Measurements from ENCODE around the gene NECTIN3.

The NECTIN3 gene

GRCh38 chr3:111152496-111152895, 80.9 kb downstream of the NECTIN3 start:
- Histone ChIP-seq H3K9me3 (ENCODE audit: severe bottlenecking) (no peaks in the 10 kb centered on the region), H3K4me3 (ENCODE audit: severe bottlenecking) (no peak overlapping the region), H3K27ac (ENCODE audit: poor library complexity, severe bottlenecking) (no peak overlapping the region), H3K27me3 (ENCODE audit: insufficient read depth, poor library complexity, severe bottlenecking) (no peaks in the 10 kb centered on the region), H3K36me3 (ENCODE audit: low read depth) (no peaks in the 10 kb centered on the region), H3K4me1 (ENCODE audit: insufficient read depth, poor library complexity, severe bottlenecking) (peaks cover 14% of the 10 kb centered on the region)
- no peak for DNase-seq (ENCODE audit: low spot score)
- no peak for ATAC-seq (ENCODE audit: low read depth)
- TF ChIP-seq CTCF (IDR thresholded peaks at IDR 0.05; ENCODE audit: poor library complexity, severe bottlenecking), result no peak

GRCh38 chr3:111156517-111156916, 84.9 kb downstream of the NECTIN3 start:
- no peaks in the 10 kb centered on the region for H3K9me3 ChIP-seq (ENCODE audit: severe bottlenecking)
- no peaks in the 10 kb centered on the region for H3K27me3 ChIP-seq (ENCODE audit: insufficient read depth, poor library complexity, severe bottlenecking)
- no peak for TF ChIP-seq CTCF (IDR thresholded peaks at IDR 0.05; ENCODE audit: poor library complexity, severe bottlenecking)
- no peak overlapping the region for H3K27ac ChIP-seq (ENCODE audit: poor library complexity, severe bottlenecking)
- DNase-seq (ENCODE audit: low spot score) (no peak), ATAC-seq (ENCODE audit: low read depth) (no peak)
- H3K4me1 ChIP-seq (ENCODE audit: insufficient read depth, poor library complexity, severe bottlenecking), result peaks cover 9% of the 10 kb centered on the region
- H3K36me3 ChIP-seq (ENCODE audit: low read depth), result no peaks in the 10 kb centered on the region
- no peak overlapping the region for H3K4me3 ChIP-seq (ENCODE audit: severe bottlenecking)

GRCh38 chr3:111159391-111159790, 87.8 kb downstream of the NECTIN3 start:
- TF ChIP-seq CTCF (IDR thresholded peaks at IDR 0.05; ENCODE audit: poor library complexity, severe bottlenecking), result no peak
- H3K4me3 ChIP-seq (ENCODE audit: severe bottlenecking), result no peak overlapping the region
- no peaks in the 10 kb centered on the region for H3K27me3 ChIP-seq (ENCODE audit: insufficient read depth, poor library complexity, severe bottlenecking)
- H3K36me3 ChIP-seq (ENCODE audit: low read depth), result no peaks in the 10 kb centered on the region
- no peaks in the 10 kb centered on the region for H3K9me3 ChIP-seq (ENCODE audit: severe bottlenecking)
- DNase-seq (ENCODE audit: low spot score), result no peak
- no peak for ATAC-seq (ENCODE audit: low read depth)
- no peak overlapping the region for H3K27ac ChIP-seq (ENCODE audit: poor library complexity, severe bottlenecking)
- H3K4me1 ChIP-seq (ENCODE audit: insufficient read depth, poor library complexity, severe bottlenecking), result no peaks in the 10 kb centered on the region

- H3K27ac ChIP-seq (ENCODE audit: poor library complexity, severe bottlenecking), result no peak overlapping the region
- H3K4me1 ChIP-seq (ENCODE audit: insufficient read depth, poor library complexity, severe bottlenecking), result no peaks in the 10 kb centered on the region
- no peaks in the 10 kb centered on the region for H3K9me3 ChIP-seq (ENCODE audit: severe bottlenecking)
- no peak for TF ChIP-seq CTCF (IDR thresholded peaks at IDR 0.05; ENCODE audit: poor library complexity, severe bottlenecking)
- no peak overlapping the region for H3K4me3 ChIP-seq (ENCODE audit: severe bottlenecking)
- ATAC-seq (ENCODE audit: low read depth) (no peak), DNase-seq (ENCODE audit: low spot score) (no peak)
- no peaks in the 10 kb centered on the region for H3K27me3 ChIP-seq (ENCODE audit: insufficient read depth, poor library complexity, severe bottlenecking)
- no peaks in the 10 kb centered on the region for H3K36me3 ChIP-seq (ENCODE audit: low read depth)
Measured at GRCh38 chr3:111164621-111165020, 93.0 kb downstream of the NECTIN3 start.

GRCh38 chr3:111165411-111165810, 93.8 kb downstream of the NECTIN3 start:
- Histone ChIP-seq H3K9me3 (ENCODE audit: severe bottlenecking) (no peaks in the 10 kb centered on the region), H3K36me3 (ENCODE audit: low read depth) (no peaks in the 10 kb centered on the region), H3K4me1 (ENCODE audit: insufficient read depth, poor library complexity, severe bottlenecking) (no peaks in the 10 kb centered on the region), H3K27ac (ENCODE audit: poor library complexity, severe bottlenecking) (no peak overlapping the region), H3K27me3 (ENCODE audit: insufficient read depth, poor library complexity, severe bottlenecking) (no peaks in the 10 kb centered on the region), H3K4me3 (ENCODE audit: severe bottlenecking) (no peak overlapping the region)
- DNase-seq (ENCODE audit: low spot score) (no peak), ATAC-seq (ENCODE audit: low read depth) (no peak)
- TF ChIP-seq CTCF (IDR thresholded peaks at IDR 0.05; ENCODE audit: poor library complexity, severe bottlenecking), result no peak
